Aorta (tissue), 5 donors: ENCODE measurements around the gene TBC1D8. TPM values are rescaled to one million over a fixed set of nuclear protein-coding genes. Genes with fewer than 3 reads are reported as not detected.

Experiments used
- ATAC-seq: fragments of 200-7000 bp; cut with Tn5 transposase; one replicate; pipeline ENCODE4 v1.9.1; 2022; ENCODE audit warnings: moderate library complexity; ENCODE audit not compliant: low FRiP score
- DNase-seq, 2 donors: peaks; one replicate each; pipeline ENCODE4 v3.0.0-alpha.2; 2020
- H3K27ac ChIP-seq, 2 donors: one replicate each; pipeline ENCODE4 v1.5.1; 2013; ENCODE audit warnings: low read length in 2 of 2, mild to moderate bottlenecking in 2 of 2, moderate library complexity in 2 of 2, control low read depth in 1 of 2, inconsistent platforms in 1 of 2, low read depth in 1 of 2
- H3K27me3 ChIP-seq, 2 donors: one replicate each; pipeline ENCODE4 v1.6.1; 2013; ENCODE audit warnings: control low read depth in 1 of 2, low read length in 1 of 2, mild to moderate bottlenecking in 1 of 2, moderate library complexity in 1 of 2; ENCODE audit not compliant: insufficient read depth in 2 of 2, control insufficient read depth in 1 of 2
- H3K36me3 ChIP-seq, 2 donors: one replicate each; pipeline ENCODE4 v1.6.1; 2013; ENCODE audit warnings: control low read depth in 1 of 2, low read length in 1 of 2, mild to moderate bottlenecking in 1 of 2; ENCODE audit not compliant: insufficient read depth in 2 of 2, control insufficient read depth in 1 of 2
- H3K4me1 ChIP-seq, 2 donors: one replicate each; pipeline ENCODE4 v1.6.1; 2013; ENCODE audit warnings: low read length in 2 of 2, control low read depth in 1 of 2, mild to moderate bottlenecking in 1 of 2, moderate library complexity in 1 of 2; ENCODE audit not compliant: insufficient read depth in 2 of 2, control insufficient read depth in 1 of 2
- H3K4me3 ChIP-seq, 2 donors: one replicate each; pipeline ENCODE4 v1.5.1; 2013; ENCODE audit warnings: low read length in 2 of 2, control low read depth in 1 of 2, mild to moderate bottlenecking in 1 of 2
- H3K9me3 ChIP-seq: one replicate; pipeline ENCODE4 v1.6.1; 2013; ENCODE audit warnings: mild to moderate bottlenecking, low read length; ENCODE audit not compliant: control insufficient read depth
- WGBS, 2 donors: extraction: QIAGEN DNeasy Blood & Tissue Kit; methylation state at CpG; one replicate each; pipeline ENCODE4 v1.1.7; 2013; 5-methylcytosine and 5-hydroxymethylcytosine counted together
- intact Hi-C, 2 donors: fragments of 100-400 bp; cut with DNase I; formaldehyde crosslinking; loops; one replicate each; pipeline versions ENCODE4 v1.14.2 to v1.15.0; 2022
- polyA plus RNA-seq, 2 donors: library from polyadenylated mRNA; stranded (reverse); fragments of 200-250 nt; gene quantifications; one replicate each; pipeline ENCODE4 v1.2.3, GENCODE V29; 2013
- total RNA-seq, 2 donors: library from RNA; stranded (reverse); fragmentation: NEBNext Ultra II Directional; extraction: Animal tissue kit (Norgen Biotek cat#: 25700); gene quantifications; one replicate each; pipeline ENCODE4 v1.2.1, GENCODE V29; 2021
- donor health status: healthy with polysubstance abuse.
- donor health status: Bipolar disorder and iron deficiency.
- donor health status: DM: no; HTN: no; CAD: no.
- donor health status: DM: no; HTN: no; CAD: no.
- donor health status: DM: yes; HTN: yes; CAD: no.

TBC1D8 gene
- total and polyA plus RNA-seq, 4 donors = 7.8 to 28.8 (median 23.4) TPM

DNA sequence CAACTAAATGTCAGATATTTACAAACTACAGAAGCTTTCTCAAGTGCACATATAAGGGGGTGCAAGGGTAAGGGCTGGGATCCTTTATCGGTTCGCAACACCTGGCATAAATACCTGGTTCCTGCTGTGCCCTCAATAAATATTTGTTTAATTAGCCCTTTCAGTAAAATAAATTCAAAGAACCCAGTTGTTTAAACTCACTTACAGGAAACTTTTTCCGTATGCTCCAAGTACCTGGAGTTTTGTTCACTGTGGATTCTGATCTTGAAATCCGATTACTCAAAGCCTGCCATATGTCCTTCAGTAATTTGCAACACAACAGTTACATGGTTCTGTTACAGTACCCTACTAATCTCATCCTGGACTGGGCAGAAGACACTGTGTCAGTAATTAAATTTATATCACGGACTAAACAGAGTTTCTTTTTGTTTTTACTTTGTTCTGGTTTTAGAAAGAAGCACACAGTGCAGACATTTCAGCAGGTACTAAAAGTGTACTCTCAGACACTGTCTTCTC lies 36.9 kb downstream of the TBC1D8 start:
- Histone ChIP-seq H3K4me3 (no peak overlapping the region), H3K27ac (no peak overlapping the region)
- WGBS, 2 donors = 84 to 95% methylated on average over 5 of the region's 5 CpGs

DNA sequence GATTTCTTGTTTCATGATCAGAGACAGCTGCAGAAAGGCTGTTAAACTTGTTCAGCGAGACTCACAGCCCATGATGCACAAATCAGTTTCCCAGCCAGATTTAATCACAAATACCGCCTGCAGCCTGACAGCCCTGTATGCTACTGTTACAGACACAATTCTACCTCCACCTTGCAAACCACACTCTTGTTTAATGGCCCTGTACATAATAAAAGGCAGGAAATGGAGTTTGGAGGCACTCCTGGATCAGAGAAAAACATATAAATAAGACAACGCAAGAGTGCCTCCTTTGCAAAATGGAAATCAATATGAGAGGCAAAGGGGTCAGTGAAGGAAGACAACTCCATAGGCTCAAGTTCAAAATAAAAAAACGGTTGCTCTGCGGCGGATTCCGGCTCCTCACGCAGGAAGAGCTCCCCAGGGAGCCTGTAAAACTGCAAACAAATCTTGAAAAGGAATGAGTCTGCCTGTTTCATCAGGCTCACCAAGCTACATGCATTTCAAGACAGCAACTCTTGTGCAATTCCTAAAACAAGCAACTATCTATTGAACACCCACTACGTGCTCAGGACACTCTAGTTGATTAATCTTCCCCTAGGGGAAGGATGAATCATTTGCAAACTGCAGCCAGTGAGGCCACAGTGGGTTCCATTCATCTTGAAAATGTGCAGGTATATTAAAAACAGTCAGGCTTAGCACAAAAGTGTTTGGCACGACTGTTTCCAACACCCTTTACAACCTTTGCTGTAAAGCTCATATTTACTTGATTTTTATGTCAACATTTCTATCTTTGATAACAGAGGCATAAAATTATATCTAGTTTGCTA lies 37.5 kb downstream of the TBC1D8 start:
- Histone ChIP-seq H3K4me3 (no peak overlapping the region), H3K4me1 (peaks cover 2 to 4% of the 10 kb centered on the region in 2 donors), H3K27ac (no peak overlapping the region), H3K9me3 (no peaks in the 10 kb centered on the region), H3K27me3 (no peaks in the 10 kb centered on the region), H3K36me3 (no peaks in the 10 kb centered on the region)
- intact Hi-C loops = no loop called here
- DNase-seq = no peak
- ATAC-seq = no peak
- WGBS, 2 donors = 53 to 61% methylated on average over 10 of the region's 10 CpGs

More for the DNA sequence above, 36.9 kb downstream of the TBC1D8 start:
- Histone ChIP-seq H3K27me3 (no peaks in the 10 kb centered on the region), H3K9me3 (no peaks in the 10 kb centered on the region), H3K36me3 (no peaks in the 10 kb centered on the region), H3K4me1 (peaks cover 2 to 6% of the 10 kb centered on the region in 2 donors)
- intact Hi-C loops = no loop called here
- ATAC-seq (no peak), DNase-seq (no peak)

DNA sequence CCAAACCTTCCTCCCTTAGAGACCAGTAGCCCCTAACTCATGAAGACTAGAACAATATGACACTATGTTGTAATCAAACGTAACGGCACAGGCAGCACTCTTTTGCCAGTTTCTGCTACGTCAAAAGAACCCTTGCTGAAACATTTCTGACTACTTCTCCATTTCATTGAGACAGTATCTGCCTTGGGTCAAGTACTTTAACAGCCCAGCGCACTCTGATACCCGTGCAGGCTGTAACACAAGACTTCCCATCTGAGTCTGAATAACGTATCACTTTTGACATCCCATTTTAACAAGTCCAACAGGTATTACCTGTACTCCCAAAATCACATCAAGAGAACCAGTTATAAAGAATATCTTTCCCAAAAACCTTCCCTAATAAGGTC lies 38.4 kb downstream of the TBC1D8 start:
- Histone ChIP-seq H3K4me3 (no peak overlapping the region), H3K9me3 (no peaks in the 10 kb centered on the region), H3K27me3 (no peaks in the 10 kb centered on the region), H3K36me3 (no peaks in the 10 kb centered on the region), H3K27ac (no peak overlapping the region), H3K4me1 (peaks cover 2 to 8% of the 10 kb centered on the region in 2 donors)
- intact Hi-C loops = no loop called here
- ATAC-seq = no peak
- 77 to 93% methylated on average over 6 of the region's 6 CpGs for WGBS, 2 donors
- DNase-seq = no peak

DNA sequence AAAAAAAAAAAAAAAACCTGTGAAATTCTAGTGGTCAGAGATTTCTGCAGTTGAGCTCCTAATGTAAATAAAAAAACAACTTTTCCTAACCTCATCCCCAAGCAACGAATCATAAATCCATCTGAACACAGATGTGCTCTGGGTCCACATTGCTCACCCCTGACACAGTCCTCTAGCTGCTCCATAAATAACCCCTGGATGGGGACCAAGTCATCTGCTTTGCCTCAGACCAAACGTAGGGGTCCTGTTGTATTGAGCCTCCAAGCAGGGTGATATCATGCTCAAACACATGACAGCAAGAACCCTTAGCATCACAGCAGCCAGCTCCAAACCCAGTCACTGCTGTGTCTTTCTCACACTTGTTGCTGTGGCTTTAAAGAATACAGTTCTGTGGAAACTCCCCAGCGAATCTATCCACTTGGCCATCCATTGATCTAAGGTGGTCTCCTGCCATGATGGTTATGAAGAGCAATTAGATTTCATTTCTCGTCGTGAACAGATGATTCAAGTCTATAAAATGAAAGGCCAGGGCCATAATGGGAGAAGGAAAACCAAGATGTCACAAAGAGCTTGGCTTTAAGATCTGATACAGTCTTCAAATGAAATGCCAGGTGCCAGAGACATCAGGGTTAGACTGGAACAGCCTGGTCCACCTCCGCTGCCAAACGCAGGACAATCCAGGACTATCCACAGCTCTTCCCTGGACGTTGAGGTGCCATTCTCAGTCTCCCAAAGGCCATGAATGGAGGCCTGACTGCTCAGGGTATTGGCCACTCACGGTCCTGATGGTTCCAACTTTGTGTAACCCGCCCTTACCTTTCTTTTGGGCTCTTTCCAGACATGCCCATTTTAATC lies 39.0 kb downstream of the TBC1D8 start:
- 74 to 76% methylated on average over 10 of the region's 10 CpGs for WGBS, 2 donors
- H3K36me3 ChIP-seq = no peaks in the 10 kb centered on the region
- H3K9me3 ChIP-seq = no peaks in the 10 kb centered on the region
- no peak for DNase-seq
- H3K4me3 ChIP-seq = no peak overlapping the region
- H3K27me3 ChIP-seq = no peaks in the 10 kb centered on the region
- intact Hi-C loops = no loop called here
- no peak for ATAC-seq
- peaks cover 2 to 8% of the 10 kb centered on the region in 2 donors for H3K4me1 ChIP-seq
- H3K27ac ChIP-seq = no peak overlapping the region

DNA sequence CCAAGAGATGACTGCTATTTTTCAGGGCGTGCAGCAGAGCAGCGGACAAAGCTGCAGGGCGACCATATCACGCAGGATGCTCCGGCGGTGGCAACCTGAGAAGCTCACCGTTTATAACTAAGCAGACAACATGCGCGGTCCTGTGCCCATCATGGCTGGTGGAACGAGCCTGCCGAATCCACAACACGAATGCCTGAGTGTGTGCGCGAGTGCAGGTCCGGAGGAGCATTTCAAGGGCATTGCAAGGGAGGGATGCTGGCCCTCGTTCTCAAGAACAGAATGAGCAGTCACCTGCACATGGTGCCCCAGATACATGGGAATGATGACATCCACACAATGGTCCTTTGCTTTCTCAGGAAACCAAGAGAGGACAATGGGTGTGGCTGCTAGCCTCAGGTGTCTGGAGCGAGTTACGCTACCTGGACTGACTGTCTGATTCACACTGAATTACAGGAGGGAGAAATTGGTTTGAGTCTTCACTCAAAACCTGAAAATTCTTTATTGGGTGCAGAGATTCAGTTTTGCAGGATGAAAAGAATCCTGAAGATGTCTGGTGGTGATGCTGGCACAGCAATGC lies 39.8 kb downstream of the TBC1D8 start:
- peaks cover 2 to 8% of the 10 kb centered on the region in 2 donors for H3K4me1 ChIP-seq
- DNase-seq (no peak), ATAC-seq (no peak)
- H3K27me3 ChIP-seq = no peaks in the 10 kb centered on the region
- H3K27ac ChIP-seq = no peak overlapping the region
- H3K36me3 ChIP-seq = no peaks in the 10 kb centered on the region
- intact Hi-C loops = no loop called here
- 97 to 98% methylated on average over 18 of the region's 18 CpGs for WGBS, 2 donors
- H3K4me3 ChIP-seq = no peak overlapping the region
- H3K9me3 ChIP-seq = no peaks in the 10 kb centered on the region

DNA sequence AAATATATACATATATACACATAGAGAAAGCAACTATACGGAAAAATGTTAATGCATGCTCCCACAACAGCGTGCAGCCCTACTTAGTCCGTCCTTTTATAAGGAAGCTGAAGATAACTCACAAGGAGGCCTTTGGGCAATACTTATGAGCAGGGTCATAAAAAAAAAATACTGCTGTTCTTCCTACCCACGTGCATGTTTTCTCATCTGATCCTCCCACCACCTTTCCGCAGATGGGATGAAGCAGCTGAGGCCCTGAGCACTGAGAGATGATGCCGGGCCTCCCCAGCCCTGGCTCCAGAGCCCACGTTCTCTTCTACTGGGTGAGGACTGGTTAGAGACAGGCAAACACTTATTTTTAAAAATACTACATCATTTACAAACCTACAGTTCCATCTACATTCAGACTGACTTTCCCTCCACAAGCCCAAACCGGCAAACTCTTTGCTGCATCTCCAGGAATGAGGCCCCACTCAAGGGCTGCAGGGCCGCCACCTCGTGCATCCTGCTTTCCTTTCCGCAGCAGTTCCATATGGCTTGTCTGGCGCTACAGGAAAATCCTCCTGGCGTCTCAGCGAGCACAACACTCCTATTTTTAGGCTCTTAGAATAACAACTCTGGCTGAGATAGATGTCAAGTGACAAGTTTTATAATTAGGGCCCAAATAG lies 41.6 kb downstream of the TBC1D8 start:
- intact Hi-C loops = no loop called here
- no peaks in the 10 kb centered on the region for H3K36me3 ChIP-seq
- whole genome bisulfite sequencing, 2 donors = 40 to 42% methylated on average over 14 of the region's 14 CpGs
- ATAC-seq (no peak), DNase-seq (no peak)
- no peaks in the 10 kb centered on the region for H3K9me3 ChIP-seq
- no peaks in the 10 kb centered on the region for H3K27me3 ChIP-seq
- H3K4me1 ChIP-seq = peaks cover 2 to 8% of the 10 kb centered on the region in 2 donors
- no peak overlapping the region for H3K4me3 ChIP-seq
- peak overlapping the region in 1 of 2 donors; percentile 55 for H3K27ac ChIP-seq

DNA sequence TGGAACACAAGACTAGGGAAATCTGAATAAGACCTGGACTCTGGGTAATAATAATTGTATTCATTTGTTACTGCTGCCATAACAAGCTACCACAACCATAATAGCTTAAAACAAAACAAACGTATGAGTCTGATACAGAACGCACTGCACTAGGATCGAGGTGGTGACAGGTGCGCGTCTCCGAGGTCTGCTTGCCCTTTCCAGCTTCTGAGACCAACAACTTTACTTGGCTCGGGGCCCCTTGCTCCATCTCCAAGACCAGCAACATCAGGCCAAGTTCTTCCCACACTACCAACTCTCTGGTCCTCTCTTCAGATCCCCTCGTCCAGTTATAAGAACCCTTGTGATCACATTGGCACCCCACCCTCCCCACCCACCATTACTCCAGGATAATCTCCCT lies 42.8 kb downstream of the TBC1D8 start:
- Histone ChIP-seq H3K4me1 (peaks cover 2 to 8% of the 10 kb centered on the region in 2 donors), H3K9me3 (no peaks in the 10 kb centered on the region), H3K36me3 (no peaks in the 10 kb centered on the region), H3K27ac (peak overlapping the region in 1 of 2 donors; percentile 24), H3K27me3 (no peaks in the 10 kb centered on the region), H3K4me3 (no peak overlapping the region)
- intact Hi-C loops = no loop called here
- ATAC-seq (no peak), DNase-seq (no peak)
- 53% methylated on average over 8 of the region's 8 CpGs for WGBS, 2 donors

DNA sequence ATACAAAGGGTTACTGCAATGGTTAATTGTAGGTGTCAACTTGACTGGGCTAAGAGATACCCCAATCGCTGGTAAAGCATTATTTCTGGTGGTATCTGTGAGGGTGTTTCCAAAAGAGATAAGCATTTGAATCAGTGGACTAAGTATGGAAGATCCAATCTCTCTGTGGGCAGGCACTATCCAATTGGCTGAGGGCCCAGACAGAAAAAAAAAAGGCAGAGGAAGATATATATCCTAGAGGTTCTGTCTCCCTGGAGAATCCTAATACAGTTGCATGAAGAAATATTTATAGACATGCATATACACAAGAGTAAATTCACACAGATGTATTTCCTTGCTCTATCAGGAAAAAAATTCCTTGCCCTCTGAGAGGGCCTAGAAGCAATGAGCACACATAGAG lies 43.9 kb downstream of the TBC1D8 start:
- Histone ChIP-seq H3K36me3 (no peaks in the 10 kb centered on the region), H3K9me3 (no peaks in the 10 kb centered on the region), H3K27ac (no peak overlapping the region), H3K27me3 (no peaks in the 10 kb centered on the region), H3K4me1 (peaks cover 2 to 8% of the 10 kb centered on the region in 2 donors), H3K4me3 (no peak overlapping the region)
- intact Hi-C loops = no loop called here
- DNase-seq (no peak), ATAC-seq (no peak)
- WGBS, 2 donors = 60 to 64% methylated on average over 1 of the region's 1 CpG
